Smooth muscle cell (in vitro differentiated cells): ENCODE results near the gene KCNH1. TPM values are rescaled to one million over a fixed set of nuclear protein-coding genes. Genes with fewer than 3 reads are reported as not detected.

Source experiments
- DNase-seq: peaks from one replicate; lab custom pipeline; 2025; ENCODE audit not compliant: unreplicated experiment; lab: John Stamatoyannopoulos, UW
- H2AFZ ChIP-seq: fragments of 200-600 bp; sonication (generic); 2 replicates; pipeline ENCODE4 v1.6.0; 2016; ENCODE audit warnings: antibody characterized with exemption, low read depth, mild to moderate bottlenecking
- H3F3A ChIP-seq: fragments of 200-600 bp; sonication (generic); 2 replicates; pipeline ENCODE4 v1.6.0; 2017; ENCODE audit warnings: antibody characterized with exemption, low read depth
- H3K27ac ChIP-seq: fragments of 200-600 bp; sonication (generic); 2 replicates; pipeline ENCODE4 v1.5.1; 2016; ENCODE audit warnings: low read depth, mild to moderate bottlenecking
- H3K27me3 ChIP-seq: fragments of 200-600 bp; sonication (generic); 2 replicates; pipeline ENCODE4 v1.6.1; 2016; ENCODE audit warnings: low read depth, mild to moderate bottlenecking
- H3K36me3 ChIP-seq: fragments of 200-600 bp; sonication (generic); 2 replicates; pipeline ENCODE4 v1.5.1; 2016; ENCODE audit warnings: low read depth
- H3K4me1 ChIP-seq: fragments of 200-600 bp; sonication (generic); 2 replicates; pipeline ENCODE4 v1.5.1; 2016; ENCODE audit warnings: low read depth
- H3K4me2 ChIP-seq: fragments of 200-600 bp; sonication (generic); 2 replicates; pipeline ENCODE4 v1.6.0; 2016; ENCODE audit warnings: mild to moderate bottlenecking
- H3K4me3 ChIP-seq: fragments of 200-600 bp; sonication (generic); 2 replicates; pipeline ENCODE4 v1.5.1; 2016; ENCODE audit warnings: mild to moderate bottlenecking
- H3K79me2 ChIP-seq: fragments of 200-600 bp; sonication (generic); 2 replicates; pipeline ENCODE4 v1.6.0; 2016; ENCODE audit warnings: low read depth, mild to moderate bottlenecking
- H3K9ac ChIP-seq: fragments of 200-600 bp; sonication (generic); 2 replicates; pipeline ENCODE4 v1.6.0; 2016; ENCODE audit warnings: low read depth
- H3K9me3 ChIP-seq: fragments of 200-600 bp; sonication (generic); replicated peaks from 2 replicates; pipeline ENCODE4 v1.5.1; 2016; ENCODE audit warnings: low read depth
- H4K20me1 ChIP-seq: fragments of 200-600 bp; sonication (generic); 2 replicates; pipeline ENCODE4 v1.6.0; 2016; ENCODE audit warnings: low read depth
- WGBS: methylation state at CpG from one replicate; pipeline ENCODE4 v1.1.7; 2016; ENCODE audit warnings: low lambda C conversion rate; 5-methylcytosine and 5-hydroxymethylcytosine counted together
- polyA plus RNA-seq: library from polyadenylated mRNA; unstranded; fragments of >200 nt; fragmentation: Nextera tagmentation; extraction: Ambion mirVana; gene quantifications from 2 replicates; pipeline ENCODE4 v1.2.1, GENCODE V29; 2016
- total RNA-seq: library from RNA; depleted of rRNA; stranded (reverse); fragments of >200 nt; gene quantifications from 2 replicates; pipeline ENCODE4 v1.2.3, GENCODE V29; 2014
- TF ChIP-seq, protein P1 (sequence below): fragments of 200-600 bp; sonication (generic); IDR thresholded peaks from 2 replicates; pipeline ENCODE4 v1.5.1; 2017; ENCODE audit warnings: borderline replicate concordance, mild to moderate bottlenecking, antibody characterized with exemption; ENCODE audit not compliant: insufficient read depth, poor library complexity, severe bottlenecking

The KCNH1 gene
- total and polyA plus RNA-seq, 2 experiments from 2014 or later: 0.30 to 1.9 TPM

- H2AFZ ChIP-seq: no peak overlapping the region
- H3K36me3 ChIP-seq: no peaks in the 10 kb centered on the region
- peaks cover 5% of the 10 kb centered on the region for H3K4me1 ChIP-seq
- H3K4me2 ChIP-seq: no peak overlapping the region
- no peaks in the 10 kb centered on the region for H4K20me1 ChIP-seq
- H3K27me3 ChIP-seq: no peaks in the 10 kb centered on the region
- no peak overlapping the region for H3K27ac ChIP-seq
- no peaks in the 10 kb centered on the region for H3K9me3 ChIP-seq
- WGBS: 87% methylated on average over 1 of the region's 1 CpG
- H3K79me2 ChIP-seq: no peaks in the 10 kb centered on the region
- H3F3A ChIP-seq: no peaks in the 10 kb centered on the region
- DNase-seq: no peak
- TF ChIP-seq, protein P1, sequence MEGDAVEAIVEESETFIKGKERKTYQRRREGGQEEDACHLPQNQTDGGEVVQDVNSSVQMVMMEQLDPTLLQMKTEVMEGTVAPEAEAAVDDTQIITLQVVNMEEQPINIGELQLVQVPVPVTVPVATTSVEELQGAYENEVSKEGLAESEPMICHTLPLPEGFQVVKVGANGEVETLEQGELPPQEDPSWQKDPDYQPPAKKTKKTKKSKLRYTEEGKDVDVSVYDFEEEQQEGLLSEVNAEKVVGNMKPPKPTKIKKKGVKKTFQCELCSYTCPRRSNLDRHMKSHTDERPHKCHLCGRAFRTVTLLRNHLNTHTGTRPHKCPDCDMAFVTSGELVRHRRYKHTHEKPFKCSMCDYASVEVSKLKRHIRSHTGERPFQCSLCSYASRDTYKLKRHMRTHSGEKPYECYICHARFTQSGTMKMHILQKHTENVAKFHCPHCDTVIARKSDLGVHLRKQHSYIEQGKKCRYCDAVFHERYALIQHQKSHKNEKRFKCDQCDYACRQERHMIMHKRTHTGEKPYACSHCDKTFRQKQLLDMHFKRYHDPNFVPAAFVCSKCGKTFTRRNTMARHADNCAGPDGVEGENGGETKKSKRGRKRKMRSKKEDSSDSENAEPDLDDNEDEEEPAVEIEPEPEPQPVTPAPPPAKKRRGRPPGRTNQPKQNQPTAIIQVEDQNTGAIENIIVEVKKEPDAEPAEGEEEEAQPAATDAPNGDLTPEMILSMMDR: no peak
- no peak overlapping the region for H3K4me3 ChIP-seq
- H3K9ac ChIP-seq: no peak overlapping the region
Measured at GRCh38 chr1:210940081-210940617, 193.8 kb downstream of the KCNH1 start.

DNA sequence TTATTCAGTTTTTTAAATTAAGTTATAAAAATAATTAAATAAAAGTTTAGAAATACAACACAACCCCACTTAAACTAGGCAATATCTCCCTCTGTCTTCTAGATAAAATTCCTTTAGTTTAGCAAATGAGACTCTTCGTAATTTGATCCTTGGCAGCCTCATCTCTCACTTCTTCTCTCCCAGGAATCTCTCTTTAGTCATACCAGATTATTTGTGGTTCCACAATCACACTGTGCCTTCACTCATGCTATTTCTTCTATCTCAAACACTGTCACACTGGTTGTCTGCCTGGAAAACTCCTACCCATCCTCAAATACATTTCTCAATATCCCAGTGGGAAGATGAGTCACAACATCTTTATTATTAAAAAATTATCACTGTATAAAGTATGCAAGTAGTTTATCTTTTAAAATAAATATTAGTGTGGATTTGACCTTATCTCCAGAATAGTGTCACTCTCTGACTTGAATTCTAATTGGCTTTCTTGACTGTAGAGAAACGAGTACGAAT lies 195.5 kb downstream of the KCNH1 start:
- TF ChIP-seq, protein P1: no peak
- WGBS: 76% methylated on average over 3 of the region's 3 CpGs

GRCh38 chr1:210937846-210938245 lies 196.1 kb downstream of the KCNH1 start:
- Histone ChIP-seq H3K9ac (no peak overlapping the region), H3K79me2 (no peaks in the 10 kb centered on the region), H3F3A (no peaks in the 10 kb centered on the region), H3K27ac (no peak overlapping the region), H3K4me1 (peaks cover 5% of the 10 kb centered on the region), H4K20me1 (no peaks in the 10 kb centered on the region), H2AFZ (no peak overlapping the region), H3K27me3 (no peaks in the 10 kb centered on the region), H3K36me3 (no peaks in the 10 kb centered on the region), H3K4me2 (no peak overlapping the region), H3K9me3 (no peaks in the 10 kb centered on the region), H3K4me3 (no peak overlapping the region)
- TF ChIP-seq, protein P1: no peak
- no peak for DNase-seq

More for the DNA sequence above, 195.5 kb downstream of the KCNH1 start:
- Histone ChIP-seq H3K79me2 (no peaks in the 10 kb centered on the region), H3K9ac (no peak overlapping the region), H2AFZ (no peak overlapping the region), H3F3A (no peaks in the 10 kb centered on the region), H3K4me2 (no peak overlapping the region), H3K27ac (no peak overlapping the region), H3K36me3 (no peaks in the 10 kb centered on the region), H3K4me3 (no peak overlapping the region), H3K9me3 (no peaks in the 10 kb centered on the region), H4K20me1 (no peaks in the 10 kb centered on the region), H3K4me1 (peaks cover 5% of the 10 kb centered on the region), H3K27me3 (no peaks in the 10 kb centered on the region)
- no peak for DNase-seq

DNA sequence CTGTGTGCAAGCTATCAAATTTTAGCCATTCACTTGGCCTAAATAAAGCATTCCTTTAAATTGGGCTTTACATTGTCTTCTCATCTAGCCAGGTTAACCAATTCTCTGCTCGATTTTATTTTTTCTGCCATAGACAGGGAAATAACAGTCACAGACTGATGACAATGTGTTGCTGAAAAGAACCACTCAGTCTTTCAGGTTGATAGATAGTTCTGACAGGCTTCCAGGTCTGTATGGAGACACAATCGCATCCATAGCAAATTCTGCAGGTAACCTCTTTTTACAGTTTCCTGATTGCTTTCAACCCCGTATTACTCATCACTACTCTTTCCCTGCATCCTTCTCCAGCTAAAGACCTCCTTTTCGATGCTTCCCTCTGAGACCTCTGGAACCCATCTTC lies 198.0 kb downstream of the KCNH1 start:
- Histone ChIP-seq H3K79me2 (no peaks in the 10 kb centered on the region), H3K4me1 (peaks cover 5% of the 10 kb centered on the region), H3K4me3 (no peak overlapping the region), H3K4me2 (no peak overlapping the region), H3K27ac (no peak overlapping the region), H4K20me1 (no peaks in the 10 kb centered on the region), H3K36me3 (no peaks in the 10 kb centered on the region), H2AFZ (no peak overlapping the region), H3F3A (no peaks in the 10 kb centered on the region), H3K27me3 (no peaks in the 10 kb centered on the region), H3K9ac (no peak overlapping the region), H3K9me3 (no peaks in the 10 kb centered on the region)
- 85% methylated on average over 4 of the region's 4 CpGs for WGBS
- TF ChIP-seq, protein P1: no peak
- no peak for DNase-seq
